ENCODE data around the gene RAD9A.

RAD9A gene

GRCh38 chr11:67429038-67429668 lies 37.4 kb downstream of the RAD9A start:
- DNase-seq = no peak

- DNase-seq = no peak
These were observed 37.9 kb downstream of the RAD9A start for GRCh38 chr11:67429722-67430121.

GRCh38 chr11:67431346-67432249 lies 39.8 kb downstream of the RAD9A start:
- DNase-seq = no peak

GRCh38 chr11:67432655-67433349 lies 41.0 kb downstream of the RAD9A start:
- DNase-seq = no peak

- DNase-seq = no peak
These were observed 42.0 kb downstream of the RAD9A start for GRCh38 chr11:67433536-67434394.

- DNase-seq = peak in 1 of 2 experiments; percentile 56
These were observed 42.7 kb downstream of the RAD9A start for GRCh38 chr11:67434395-67434881.

GRCh38 chr11:67435031-67435726 lies 43.4 kb downstream of the RAD9A start:
- peak; percentile 49 to 62 for DNase-seq

GRCh38 chr11:67435727-67436458 lies 44.1 kb downstream of the RAD9A start:
- DNase-seq = no peak

GRCh38 chr11:67436459-67437081 lies 44.8 kb downstream of the RAD9A start:
- peak; percentile 86 to 89 for DNase-seq

GRCh38 chr11:67437082-67437808 lies 45.5 kb downstream of the RAD9A start, which contains the start of gene PTPRCAP:
TSS of gene PTPRCAP (minus strand) at chr11:67437682. CDS start at chr11:67437619, 63 bp downstream.
- DNase-seq = peak; percentile 78 to 81

- no peak for DNase-seq
These were observed 46.0 kb downstream of the RAD9A start for GRCh38 chr11:67437809-67438157.

- DNase-seq = peak; percentile 88 to 90
These were observed 46.5 kb downstream of the RAD9A start for GRCh38 chr11:67438158-67438902.

GRCh38 chr11:67439321-67440228 lies 47.8 kb downstream of the RAD9A start:
- peak; percentile 61 to 72 for DNase-seq

GRCh38 chr11:67440229-67441097 lies 48.7 kb downstream of the RAD9A start:
- DNase-seq = no peak

GRCh38 chr11:67441098-67441563 lies 49.3 kb downstream of the RAD9A start:
- no peak for DNase-seq

GRCh38 chr11:67441731-67442351 lies 50.1 kb downstream of the RAD9A start:
- no peak for DNase-seq

Data from activated CD4-positive, alpha-beta T cell treated with anti-CD3 and anti-CD28 coated beads, Interleukin-2, amount 50 U/mL, for 48 hours (primary cell).